GM19397 (cell line): ENCODE measurements around the gene TPGS1.

ENCODE experiments used
- ATAC-seq: cut with Tn5 transposase; IDR thresholded peaks from one replicate; pipeline ENCODE4 v1.9.1; 2021; ENCODE audit warnings: mild to moderate bottlenecking, moderate library complexity; ENCODE audit not compliant: unreplicated experiment

TPGS1 gene

GRCh38 chr19:507286-508203, at the start of gene TPGS1:
TSS of gene TPGS1 (plus strand) at chr19:507497. CDS start at chr19:507507, 10 bp downstream.
- peak; percentile 56 for ATAC-seq

- no peak for ATAC-seq
These were observed 49.7 kb upstream of the TPGS1 start for GRCh38 chr19:457636-458035.

GRCh38 chr19:458091-459042, 48.9 kb upstream of the TPGS1 start:
- no peak for ATAC-seq

GRCh38 chr19:459724-460511, 47.4 kb upstream of the TPGS1 start:
- no peak for ATAC-seq

GRCh38 chr19:460877-461720, 46.2 kb upstream of the TPGS1 start, which contains the start of gene SHC2:
TSS of gene SHC2 (minus strand) at chr19:461033. CDS start at chr19:460996, 37 bp downstream.
- ATAC-seq = no peak

- ATAC-seq = no peak
These were observed 45.4 kb upstream of the TPGS1 start for GRCh38 chr19:461721-462551.

- ATAC-seq = no peak
These were observed 43.7 kb upstream of the TPGS1 start for GRCh38 chr19:463483-464207.

GRCh38 chr19:464208-464545, 43.1 kb upstream of the TPGS1 start:
- ATAC-seq = no peak

- no peak for ATAC-seq
These were observed 42.1 kb upstream of the TPGS1 start for GRCh38 chr19:465056-465816.

- no peak for ATAC-seq
These were observed 39.7 kb upstream of the TPGS1 start for GRCh38 chr19:467554-467953.

GRCh38 chr19:468587-469256, 38.6 kb upstream of the TPGS1 start:
- ATAC-seq = no peak

GRCh38 chr19:469833-470232, 37.5 kb upstream of the TPGS1 start:
- ATAC-seq = no peak

GRCh38 chr19:470701-471100, 36.6 kb upstream of the TPGS1 start:
- no peak for ATAC-seq

- ATAC-seq = no peak
These were observed 35.1 kb upstream of the TPGS1 start for GRCh38 chr19:472005-472858.

- ATAC-seq = no peak
These were observed 32.9 kb upstream of the TPGS1 start for GRCh38 chr19:474126-475078.
